Endothelial cell (in vitro differentiated cells): ENCODE measurements around the gene MECR. TPM values are rescaled to one million over a fixed set of nuclear protein-coding genes. Genes with fewer than 3 reads are reported as not detected.

Experiments
- DNase-seq: peaks from one replicate; pipeline ENCODE4 v3.0.0; 2021; ENCODE audit warnings: low spot score
- H3K27ac Mint-ChIP-seq: one replicate; pipeline ENCODE4 v1.8.0; 2021; ENCODE audit warnings: mixed read lengths, inconsistent platforms; ENCODE audit not compliant: unreplicated experiment
- H3K27me3 Mint-ChIP-seq: one replicate; pipeline ENCODE4 v1.8.0; 2021; ENCODE audit warnings: mild to moderate bottlenecking, moderate library complexity, mixed read lengths, inconsistent platforms; ENCODE audit not compliant: unreplicated experiment
- H3K36me3 Mint-ChIP-seq: one replicate; pipeline ENCODE4 v1.8.0; 2021; ENCODE audit warnings: mild to moderate bottlenecking, low read depth, mixed read lengths, inconsistent platforms; ENCODE audit not compliant: unreplicated experiment
- H3K4me1 Mint-ChIP-seq: one replicate; pipeline ENCODE4 v1.8.0; 2021; ENCODE audit warnings: mild to moderate bottlenecking, mixed read lengths, inconsistent platforms; ENCODE audit not compliant: unreplicated experiment
- H3K4me3 Mint-ChIP-seq: one replicate; pipeline ENCODE4 v1.8.0; 2021; ENCODE audit warnings: mild to moderate bottlenecking, mixed read lengths, inconsistent platforms; ENCODE audit not compliant: unreplicated experiment
- H3K9me3 Mint-ChIP-seq: one replicate; pipeline ENCODE4 v1.8.0; 2021; ENCODE audit warnings: mixed read lengths, inconsistent platforms; ENCODE audit not compliant: unreplicated experiment
- CTCF ChIP-seq: fragments of 200-600 bp; sonication (generic); IDR thresholded peaks from one replicate; pipeline ENCODE4 v1.5.0; 2021; ENCODE audit warnings: antibody characterized with exemption; ENCODE audit not compliant: unreplicated experiment
- total RNA-seq: library from RNA; stranded (reverse); fragmentation: NEBNext Ultra II Directional; extraction: Animal tissue kit (Norgen Biotek cat#: 25700); gene quantifications from one replicate; pipeline ENCODE4 v1.2.1, GENCODE V29; 2021; ENCODE audit not compliant: unreplicated experiment

Gene MECR
- total RNA-seq, 1 donor from 2014 or later: 20.2 TPM

GRCh38 chr1:29249951-29250581, 19.3 kb upstream of the MECR start:
- Mint-ChIP-seq H3K4me3 (no peak overlapping the region), H3K27ac (peak overlapping the region; percentile 38), H3K27me3 (peaks cover 8% of the 10 kb centered on the region), H3K36me3 (no peaks in the 10 kb centered on the region), H3K4me1 (peaks cover 4% of the 10 kb centered on the region), H3K9me3 (no peaks in the 10 kb centered on the region)
- no peak for TF ChIP-seq CTCF
- no peak for DNase-seq

- no peak overlapping the region for H3K4me3 Mint-ChIP-seq
- TF ChIP-seq CTCF: no peak
- H3K27ac Mint-ChIP-seq: peak overlapping the region; percentile 38
- H3K27me3 Mint-ChIP-seq: peaks cover 8% of the 10 kb centered on the region
- H3K4me1 Mint-ChIP-seq: peaks cover 4% of the 10 kb centered on the region
- peak; percentile 47 for DNase-seq
- H3K36me3 Mint-ChIP-seq: no peaks in the 10 kb centered on the region
- no peaks in the 10 kb centered on the region for H3K9me3 Mint-ChIP-seq
Measured at GRCh38 chr1:29249170-29249691, 18.5 kb upstream of the MECR start.

- Mint-ChIP-seq H3K27me3 (peaks cover 8% of the 10 kb centered on the region), H3K4me3 (no peak overlapping the region), H3K9me3 (no peaks in the 10 kb centered on the region), H3K36me3 (no peaks in the 10 kb centered on the region), H3K27ac (no peak overlapping the region), H3K4me1 (peaks cover 4% of the 10 kb centered on the region)
- TF ChIP-seq CTCF: no peak
- no peak for DNase-seq
Measured at GRCh38 chr1:29248409-29248808, 17.7 kb upstream of the MECR start.

- peaks cover 6% of the 10 kb centered on the region for H3K27me3 Mint-ChIP-seq
- no peaks in the 10 kb centered on the region for H3K9me3 Mint-ChIP-seq
- TF ChIP-seq CTCF: no peak
- no peak overlapping the region for H3K27ac Mint-ChIP-seq
- peaks cover 4% of the 10 kb centered on the region for H3K4me1 Mint-ChIP-seq
- DNase-seq: no peak
- no peaks in the 10 kb centered on the region for H3K36me3 Mint-ChIP-seq
- H3K4me3 Mint-ChIP-seq: no peak overlapping the region
Measured at GRCh38 chr1:29247571-29248273, 17.0 kb upstream of the MECR start.

- H3K4me3 Mint-ChIP-seq: no peak overlapping the region
- H3K27me3 Mint-ChIP-seq: peaks cover 6% of the 10 kb centered on the region
- no peak for DNase-seq
- no peak overlapping the region for H3K27ac Mint-ChIP-seq
- no peaks in the 10 kb centered on the region for H3K9me3 Mint-ChIP-seq
- no peaks in the 10 kb centered on the region for H3K36me3 Mint-ChIP-seq
- TF ChIP-seq CTCF: no peak
- H3K4me1 Mint-ChIP-seq: peaks cover 4% of the 10 kb centered on the region
Measured at GRCh38 chr1:29247044-29247443, 16.3 kb upstream of the MECR start.
